HG02571 (cell line): Measurements from ENCODE around the gene FHIT.
"Not testable (repeated sequence)": the region's sequence is repeated elsewhere in the genome, so short reads cannot be mapped to it uniquely, and the experiment has no call there.

Experiments
- ATAC-seq: cut with Tn5 transposase; IDR thresholded peaks from one replicate; pipeline ENCODE4 v1.9.1; 2021; ENCODE audit warnings: mild to moderate bottlenecking, moderate library complexity; ENCODE audit not compliant: unreplicated experiment

Gene FHIT

DNA sequence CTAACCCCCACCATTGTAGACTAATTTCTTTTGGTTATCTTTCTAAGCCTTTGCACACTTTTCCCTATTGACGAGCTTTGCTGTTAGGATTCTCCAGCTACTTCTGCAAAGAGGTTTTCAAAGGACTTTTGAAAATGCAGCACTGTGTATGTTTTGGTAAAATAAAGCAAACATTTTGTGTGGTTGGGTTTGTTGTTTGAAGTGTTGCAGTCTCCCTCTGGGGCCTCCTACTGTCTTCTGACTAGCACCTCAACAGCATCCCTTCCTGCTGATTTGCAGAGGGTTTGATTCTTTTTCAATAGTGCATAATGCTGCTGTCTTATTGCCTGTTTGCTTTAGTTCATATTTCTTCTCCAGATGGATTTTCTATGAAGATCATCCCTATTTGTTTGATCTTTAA is 1426.4 kb downstream of the FHIT start:
- no peak for ATAC-seq

DNA sequence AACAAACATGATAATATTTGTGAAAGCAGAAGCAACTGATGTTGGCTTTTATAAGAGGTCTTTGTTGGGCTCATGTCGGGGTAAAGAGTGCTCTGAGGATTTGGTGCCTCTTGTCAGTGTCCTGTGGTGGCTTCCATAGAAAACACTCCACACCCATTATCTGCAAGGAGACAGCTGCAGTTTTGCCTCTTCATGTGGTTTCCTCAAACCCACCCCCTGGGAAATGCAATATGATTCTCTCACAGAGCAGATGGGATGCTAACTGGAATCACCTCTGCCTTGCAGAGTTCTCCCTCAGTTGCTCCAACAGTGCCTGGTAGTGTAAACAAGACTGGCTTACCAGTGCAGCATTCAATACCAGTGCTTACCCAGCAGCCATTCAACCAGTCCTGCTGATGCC is 1430.0 kb downstream of the FHIT start:
- no peak for ATAC-seq

DNA sequence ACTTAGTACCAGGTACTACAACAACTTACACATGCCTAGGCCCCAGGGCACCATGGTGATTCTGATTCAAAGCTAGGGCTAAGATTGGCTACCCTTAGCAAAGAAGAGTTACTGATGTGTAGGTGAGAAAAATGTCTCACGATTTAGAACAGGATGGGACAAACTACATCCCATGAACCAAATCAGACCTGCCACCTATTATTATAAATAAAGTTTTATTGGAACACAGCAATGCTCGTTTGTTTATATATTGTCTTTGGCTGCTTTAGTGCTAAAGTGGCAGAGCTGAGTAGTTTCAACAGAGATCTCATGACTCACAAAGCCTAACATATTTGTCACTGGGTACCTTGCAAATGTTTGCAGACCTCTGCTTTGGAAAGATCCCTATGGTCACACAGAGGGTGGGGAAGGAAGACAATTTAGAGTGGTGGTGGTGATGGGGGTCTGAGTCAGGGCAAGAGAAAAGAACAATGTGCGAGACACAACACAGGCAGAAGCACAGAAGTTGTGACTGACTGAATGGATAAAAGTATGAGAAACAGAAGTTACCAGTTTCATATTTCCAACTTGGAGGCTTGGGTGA is 1430.8 kb downstream of the FHIT start:
- ATAC-seq, result no peak

DNA sequence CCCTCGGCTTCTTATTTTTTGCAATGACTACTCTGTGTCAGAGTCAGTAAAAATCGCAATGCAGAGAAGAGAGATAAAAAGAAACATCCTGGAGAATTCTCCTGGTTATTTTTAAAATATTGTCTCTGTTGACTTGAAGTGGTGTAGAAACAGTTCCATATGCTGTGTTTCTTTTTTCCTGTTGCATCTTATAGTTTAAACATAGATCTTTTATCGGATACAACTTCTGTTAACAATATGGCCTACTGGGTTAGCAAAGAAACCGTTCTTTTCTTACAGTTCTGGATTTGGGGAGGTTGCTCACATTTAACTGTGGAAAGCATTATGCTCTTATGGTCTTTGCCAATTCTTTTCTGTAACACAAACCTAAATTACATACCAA is 1432.3 kb downstream of the FHIT start:
- no peak for ATAC-seq

DNA sequence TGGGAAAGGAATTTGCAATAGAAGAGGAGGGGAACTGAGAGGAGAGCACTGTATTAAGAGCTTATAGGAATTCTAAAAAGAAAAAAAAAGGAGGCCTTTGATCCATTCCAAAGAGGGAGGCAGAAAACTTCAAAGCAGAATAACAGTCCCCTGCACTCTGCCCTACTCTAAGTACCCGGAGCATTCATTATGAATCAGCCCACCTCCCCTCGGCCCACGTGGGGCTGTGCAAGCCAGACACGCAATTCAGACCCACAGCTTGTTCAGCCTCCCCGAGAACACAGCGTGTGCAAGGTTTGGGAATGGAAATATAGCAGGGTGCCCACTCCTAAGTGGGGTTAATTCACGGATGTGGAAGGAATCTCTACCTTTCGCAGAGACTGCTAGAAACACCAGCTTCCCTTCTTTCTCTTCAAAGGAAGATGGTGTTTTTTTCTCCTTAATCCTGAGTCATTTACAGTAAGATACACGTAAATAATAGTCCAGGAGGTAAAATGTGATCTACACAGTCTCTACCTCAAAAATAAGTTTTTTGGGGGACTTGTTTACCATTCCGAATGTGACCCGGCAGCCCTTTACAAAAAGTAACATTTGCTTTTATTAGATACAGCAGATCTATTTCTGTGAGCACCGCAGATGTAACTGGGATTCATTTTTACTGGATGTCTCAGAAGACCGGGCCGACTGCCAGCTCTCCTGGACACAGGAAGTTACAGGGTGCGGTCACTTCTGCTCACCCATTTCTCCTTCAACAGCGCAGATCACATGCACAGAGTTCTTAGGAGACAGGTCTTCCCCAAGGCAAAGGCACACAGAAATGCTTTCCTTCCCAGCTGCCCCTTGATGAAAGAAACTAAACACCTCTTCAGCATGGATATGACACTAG is 1433.0 kb downstream of the FHIT start:
- ATAC-seq, result no peak

DNA sequence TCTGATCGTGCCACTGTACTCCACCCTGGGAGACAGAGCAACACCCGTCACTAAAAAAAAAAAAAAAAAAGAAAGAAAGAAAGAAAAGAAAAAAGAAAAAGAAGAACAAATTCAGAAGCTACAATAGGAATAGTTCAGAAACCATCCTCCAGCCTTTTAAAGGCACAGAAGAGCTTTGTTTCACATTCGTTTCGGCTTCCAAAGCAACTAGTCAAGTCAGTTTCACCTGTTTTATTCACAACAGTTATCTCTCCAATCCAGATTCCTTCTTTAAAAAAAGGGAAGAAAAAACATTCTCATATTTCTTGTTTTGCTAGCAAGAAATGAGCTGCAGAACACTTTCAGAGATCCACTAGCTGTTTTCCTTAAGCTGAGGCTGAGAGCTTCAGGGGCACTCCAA is 1433.7 kb downstream of the FHIT start:
- ATAC-seq, result no peak

DNA sequence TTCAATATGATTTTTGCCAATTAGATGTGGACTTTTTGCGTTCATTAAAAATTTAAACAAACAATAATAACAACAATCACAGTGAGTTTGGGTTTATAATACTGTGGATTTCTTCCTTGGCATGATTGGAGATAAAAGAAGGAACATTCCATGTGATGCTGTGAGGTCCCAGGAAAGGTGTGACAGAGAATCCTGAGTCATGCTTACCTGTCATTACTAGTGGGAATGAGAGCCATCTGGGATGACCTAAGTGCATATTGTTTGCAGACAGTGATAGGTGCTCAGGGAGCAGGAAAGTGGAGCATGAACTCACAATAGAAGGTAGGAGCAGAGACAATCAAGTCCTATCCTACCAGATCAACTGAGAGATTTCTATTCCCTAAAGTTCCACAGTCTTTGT is 1434.9 kb downstream of the FHIT start:
- ATAC-seq, result no peak

DNA sequence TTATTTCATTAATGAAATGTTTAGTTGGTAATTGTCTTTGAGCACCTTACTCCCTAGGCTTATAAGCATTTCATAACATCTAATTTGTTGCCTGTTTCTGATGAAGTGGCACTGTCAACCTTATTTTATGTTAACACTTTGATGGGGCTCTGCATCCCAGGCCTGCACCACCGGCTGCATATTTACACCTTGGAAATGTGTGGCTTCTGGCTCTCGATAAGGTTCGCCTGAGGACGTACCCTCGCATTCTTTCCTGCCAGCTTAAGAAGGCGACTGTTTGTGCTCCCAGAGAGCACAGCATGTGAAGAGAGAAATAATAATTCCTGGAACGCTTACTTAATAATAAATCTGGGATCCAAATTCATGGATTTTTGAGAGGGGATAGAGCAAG is 1438.1 kb downstream of the FHIT start:
- no peak for ATAC-seq

DNA sequence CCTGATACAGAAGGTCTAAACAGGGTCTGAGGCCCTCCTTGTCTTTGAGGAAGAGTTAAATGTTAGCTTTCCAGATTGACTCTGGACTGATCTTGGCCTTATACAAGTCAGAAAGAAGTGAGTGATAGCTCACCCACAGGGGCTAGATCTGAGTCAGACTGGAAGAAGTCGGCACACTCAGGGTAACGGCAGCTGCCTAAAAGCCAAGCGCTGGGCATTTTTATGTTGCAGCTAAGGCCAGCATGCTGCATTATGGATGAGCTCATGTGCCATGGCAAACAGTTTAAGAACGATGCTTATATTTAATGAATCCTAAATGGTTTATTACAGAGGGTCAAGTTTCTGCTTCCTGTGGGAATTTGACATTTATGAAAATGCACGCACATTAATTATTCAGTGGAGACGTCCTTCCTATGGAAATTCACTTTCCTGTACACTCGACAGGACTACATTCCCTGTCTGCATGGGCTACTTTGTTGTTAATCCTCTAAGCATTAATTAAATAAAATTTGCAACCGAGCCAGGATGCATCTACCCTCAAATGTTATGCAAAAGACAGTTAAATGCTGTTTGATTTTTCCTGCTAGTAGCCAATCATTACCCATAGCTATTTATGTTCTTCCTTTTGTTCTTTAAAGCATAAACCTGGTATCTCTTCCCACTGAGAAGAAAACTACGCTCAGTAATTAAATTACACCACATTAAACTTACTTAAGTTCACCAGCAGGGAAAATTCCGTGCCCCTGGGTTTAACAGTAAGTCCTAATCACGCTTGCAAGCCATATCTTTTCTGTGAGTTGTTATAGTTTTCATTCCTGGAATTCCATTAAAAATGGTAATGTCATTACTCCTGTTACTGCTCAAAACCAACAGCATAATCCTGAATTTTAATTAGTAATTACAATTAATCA is 1438.8 kb downstream of the FHIT start:
- no peak for ATAC-seq

DNA sequence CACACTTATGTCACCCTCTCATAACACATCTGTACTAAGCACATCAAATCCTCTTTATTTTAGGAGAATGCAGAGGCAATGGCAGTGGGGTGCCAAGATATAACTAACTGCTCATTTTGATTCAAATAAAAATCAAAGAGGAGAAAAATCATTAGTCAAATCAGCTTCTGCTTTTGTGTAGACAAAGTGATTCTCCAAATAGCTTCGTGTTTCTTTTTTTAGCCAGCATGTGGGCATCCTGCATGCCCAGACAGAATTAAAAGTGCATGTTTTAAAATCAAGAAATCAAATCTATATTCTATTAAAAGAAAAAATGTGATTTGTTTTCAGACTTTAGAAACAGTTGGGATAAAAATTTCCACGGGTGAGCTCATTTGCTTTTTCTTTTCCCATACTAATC is 1440.1 kb downstream of the FHIT start:
- ATAC-seq, result no peak

DNA sequence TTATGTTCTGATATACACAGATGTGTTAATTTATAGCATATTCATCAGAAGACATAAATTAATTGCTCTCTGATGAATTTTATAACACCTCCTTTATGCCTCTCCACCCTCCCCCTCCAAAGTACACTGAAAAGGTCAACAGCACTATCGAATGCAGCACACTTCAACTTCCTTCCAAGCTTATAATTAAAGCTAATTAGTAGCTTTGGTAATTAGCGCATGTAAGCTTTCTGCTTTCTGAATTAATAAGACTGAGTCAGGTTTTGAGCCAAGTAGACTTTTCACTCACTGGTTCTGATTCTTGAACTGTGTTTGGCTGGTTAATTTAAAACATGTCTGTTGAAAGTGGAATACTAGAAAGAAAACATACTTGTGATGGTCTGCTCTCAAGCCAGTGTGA is 1440.6 kb downstream of the FHIT start:
- no peak for ATAC-seq

DNA sequence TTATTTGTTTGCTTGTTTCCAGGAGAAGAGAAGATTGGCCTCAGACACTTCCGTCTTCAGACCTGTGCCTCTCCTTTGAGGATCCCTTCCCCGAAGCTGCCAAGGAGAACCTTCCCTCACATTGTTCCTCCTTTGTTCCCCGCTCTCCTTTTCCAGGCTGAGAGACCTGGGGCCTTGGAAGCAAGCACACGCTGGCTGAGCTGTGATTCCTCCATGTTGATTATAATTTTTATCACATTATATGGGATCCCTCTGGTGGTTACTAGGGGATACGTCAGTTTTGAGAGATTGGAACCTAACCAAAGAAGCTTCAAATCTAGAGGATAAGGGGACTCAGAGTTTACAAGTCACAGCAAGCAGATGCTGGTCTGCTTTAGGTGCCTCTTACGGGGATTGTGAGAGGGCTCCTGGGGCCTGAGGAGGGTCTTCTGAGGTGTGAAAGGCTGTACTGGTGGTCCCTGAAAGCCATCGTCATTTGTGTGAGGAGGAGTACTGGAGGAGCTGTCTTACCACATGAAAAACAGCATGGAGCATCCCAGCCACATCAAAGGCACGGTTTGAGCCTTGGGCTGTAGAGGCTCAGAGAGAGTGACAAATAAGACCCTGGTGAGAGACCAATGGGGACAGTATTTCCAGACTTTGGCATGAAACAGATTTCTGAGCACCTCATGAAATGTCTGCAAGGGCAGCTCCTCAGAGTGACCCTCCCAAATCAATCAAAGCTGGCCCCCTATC is 1441.4 kb downstream of the FHIT start:
- ATAC-seq, result no peak

DNA sequence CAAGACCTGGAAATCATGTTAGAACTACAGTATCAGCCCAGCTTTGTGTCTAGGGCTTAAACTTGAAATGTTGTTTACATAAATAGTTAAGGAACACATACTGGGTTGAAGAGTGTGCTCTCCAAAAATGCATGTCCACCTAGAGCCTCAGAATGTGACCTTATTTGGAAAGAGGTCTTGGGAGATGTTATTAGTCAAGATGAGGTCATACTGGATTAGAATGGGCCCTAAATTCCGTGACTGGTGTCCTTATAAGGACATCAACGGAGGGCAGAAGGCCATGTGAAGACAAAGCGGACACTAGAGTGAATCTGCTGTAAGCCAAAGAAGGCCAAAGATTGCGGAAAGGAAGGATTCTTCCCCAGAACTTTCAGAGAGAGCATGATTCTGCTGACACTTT is 1442.2 kb downstream of the FHIT start:
- no peak for ATAC-seq

DNA sequence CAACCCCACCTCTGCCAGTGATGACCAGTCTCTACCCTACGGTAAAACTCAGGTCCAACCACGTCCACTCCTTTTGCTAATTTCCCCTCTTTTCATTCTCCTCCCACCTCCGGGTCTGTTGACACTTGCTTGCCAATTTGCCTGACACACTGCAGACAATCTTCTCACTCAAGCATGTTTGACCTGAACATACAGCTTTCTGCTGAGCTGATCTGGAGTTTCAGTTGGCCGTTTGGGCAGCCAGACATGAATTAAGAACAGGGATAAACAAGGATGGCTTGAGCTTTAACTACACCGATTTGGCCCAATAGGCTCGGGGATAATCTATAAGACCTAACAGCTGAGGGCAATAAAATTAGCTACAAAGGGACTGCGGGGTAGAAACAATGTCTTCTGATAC is 1442.8 kb downstream of the FHIT start:
- no peak for ATAC-seq

DNA sequence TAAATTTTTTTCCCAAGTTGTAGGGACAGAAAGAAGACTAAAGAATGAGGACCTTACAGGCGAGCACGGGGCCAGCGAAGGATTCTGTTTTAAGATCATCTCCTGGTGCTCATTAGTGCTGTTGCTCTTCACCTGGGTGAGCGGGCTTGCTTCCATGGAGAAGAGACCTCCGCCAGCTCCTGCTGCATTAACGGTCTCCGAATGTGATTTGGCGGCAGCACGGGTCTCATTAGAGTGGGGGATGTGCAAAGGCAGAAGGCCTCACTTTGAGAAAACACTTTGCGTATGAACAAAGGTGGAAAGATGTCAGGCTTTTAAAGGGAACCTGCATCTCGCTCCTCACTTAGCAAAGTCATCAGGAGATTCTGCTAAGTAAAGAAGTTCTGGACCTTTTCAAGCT is 1448.0 kb downstream of the FHIT start:
- ATAC-seq, result no peak

DNA sequence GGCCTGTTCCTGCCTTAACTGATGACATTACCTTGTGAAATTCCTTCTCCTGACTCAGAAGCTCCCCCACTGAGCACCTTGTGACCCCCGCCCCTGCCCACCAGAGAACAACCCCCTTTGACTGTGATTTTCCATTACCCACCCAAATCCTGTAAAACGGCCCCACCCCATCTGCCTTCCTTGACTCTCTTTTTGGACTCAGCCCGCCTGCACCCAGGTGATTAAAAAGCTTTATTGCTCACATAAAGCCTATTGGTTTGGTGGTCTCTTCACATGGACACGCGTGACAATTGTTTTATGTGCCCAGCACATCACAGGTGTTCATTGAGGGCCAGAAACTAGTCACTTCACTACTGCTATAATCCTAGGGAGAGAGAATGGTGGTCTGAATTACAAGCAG is 1448.8 kb downstream of the FHIT start:
- ATAC-seq, result not testable (repeated sequence)

DNA sequence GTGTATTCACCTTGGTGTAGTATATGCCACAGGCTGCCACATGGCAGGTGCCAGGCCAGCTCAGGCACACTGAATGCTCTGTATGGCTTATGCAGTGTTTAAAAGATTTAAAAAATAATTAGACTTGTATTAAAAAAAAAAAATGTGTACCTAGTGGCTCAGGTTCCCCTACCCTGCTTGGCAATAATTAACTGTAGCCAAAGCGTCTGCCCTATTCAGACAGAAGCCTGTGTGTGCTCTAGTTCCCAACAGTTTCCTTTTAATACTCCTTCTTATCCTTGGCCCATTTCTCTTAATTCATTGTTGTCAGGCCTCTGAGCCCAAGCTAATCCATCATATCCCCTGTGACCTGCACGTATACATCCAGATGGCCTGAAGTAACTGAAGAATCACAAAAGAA is 1449.2 kb downstream of the FHIT start:
- no peak for ATAC-seq

DNA sequence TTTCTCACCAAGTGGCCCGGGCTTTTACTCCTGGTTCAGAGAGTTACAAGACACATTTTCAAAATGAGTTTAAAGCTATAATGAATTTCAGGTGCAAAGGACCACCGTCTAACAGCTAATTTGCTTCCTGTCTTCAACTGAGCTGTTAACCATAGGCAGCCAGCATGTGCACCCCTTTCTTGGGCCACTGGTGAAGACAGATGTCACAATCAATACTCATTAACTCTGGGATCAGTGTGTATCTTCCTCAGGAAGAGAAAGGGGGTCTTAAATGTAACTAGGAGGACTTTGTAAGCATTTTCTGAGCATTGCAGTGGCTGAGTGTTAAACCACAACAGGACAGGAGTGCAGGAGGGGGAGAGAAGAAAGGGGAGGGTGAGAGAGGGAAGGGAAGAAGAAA is 1450.8 kb downstream of the FHIT start:
- no peak for ATAC-seq

DNA sequence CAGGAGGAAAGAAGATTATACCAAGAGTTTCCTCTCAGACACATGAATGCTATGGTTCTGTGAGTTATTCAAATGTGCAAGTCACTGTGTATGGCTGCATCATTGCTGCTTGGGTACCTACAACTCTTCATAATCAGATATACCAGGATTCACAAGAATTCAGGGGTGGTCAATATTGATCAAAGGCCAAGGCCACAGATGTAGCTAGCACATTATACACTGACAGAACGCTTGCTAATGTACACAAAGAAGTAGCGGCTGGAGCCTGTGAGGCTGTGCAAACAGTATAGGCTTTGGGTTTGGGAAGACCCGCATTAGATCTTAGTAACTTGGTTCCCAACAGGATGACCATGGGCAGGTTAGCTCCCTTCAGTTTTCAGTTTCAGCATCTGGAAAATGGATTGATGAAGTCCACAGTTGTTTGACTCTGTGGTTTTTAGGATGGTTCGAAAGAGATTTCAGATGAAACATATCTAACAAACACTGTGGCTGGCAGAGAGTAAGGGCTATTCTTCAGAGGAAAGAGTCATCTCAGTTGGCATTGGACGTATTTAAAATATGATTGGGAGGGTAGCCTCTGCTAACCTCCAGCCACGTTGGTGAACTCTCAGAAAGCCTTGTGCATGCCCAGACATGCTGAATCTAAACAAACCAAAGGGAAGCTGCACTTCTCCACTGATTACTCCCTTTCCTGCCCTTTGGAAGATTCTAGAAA is 1452.7 kb downstream of the FHIT start:
- ATAC-seq, result no peak

DNA sequence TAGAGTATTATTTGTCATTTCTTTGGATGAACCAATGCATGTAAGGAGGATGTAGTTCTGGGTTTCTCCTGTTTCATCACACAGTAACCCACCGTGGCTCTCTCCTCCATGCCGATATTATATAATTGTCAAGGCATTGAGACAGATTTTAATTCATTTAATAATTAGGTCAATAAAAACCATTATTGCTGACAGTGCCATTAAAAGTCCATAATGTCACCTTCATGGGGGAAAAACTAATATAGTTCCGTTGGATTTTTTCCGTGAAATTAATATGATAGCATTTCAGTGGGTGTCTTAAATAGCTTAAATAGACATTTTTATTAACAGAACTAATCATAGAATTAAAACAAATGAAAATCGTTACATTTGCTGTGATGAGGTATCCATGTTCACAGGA is 1453.7 kb downstream of the FHIT start:
- ATAC-seq, result no peak
